HepG2 (cell line): Measurements from ENCODE around the gene DUS2. TPM values are rescaled to one million over a fixed set of nuclear protein-coding genes. Genes with fewer than 3 reads are reported as not detected.

ENCODE experiments used
- DPF2 ChIP-seq: sonication (generic); formaldehyde crosslinking; IDR thresholded peaks from 2 replicates; pipeline ENCODE4 v1.4.0; 2020; ENCODE audit warnings: mild to moderate bottlenecking, low read depth, missing genetic modification reagents, borderline replicate concordance
- FOSL2 ChIP-seq: sonication (generic); formaldehyde crosslinking; IDR thresholded peaks from 2 replicates; pipeline ENCODE4 v1.4.0; 2020; ENCODE audit warnings: missing genetic modification reagents
- FOXJ3 ChIP-seq: sonication (generic); formaldehyde crosslinking; IDR thresholded peaks from 2 replicates; pipeline ENCODE4 v1.4.0; 2020; ENCODE audit warnings: missing genetic modification reagents, mild to moderate bottlenecking, borderline replicate concordance
- HNF4G ChIP-seq, 2 experiments: sonication (generic) in 1 of 2; formaldehyde crosslinking in 1 of 2; IDR thresholded peaks; 2 replicates each; pipeline versions ENCODE4 v1.4.0 to v1.6.1; 2011 to 2020; ENCODE audit warnings: borderline replicate concordance in 2 of 2, low read depth in 2 of 2, mild to moderate bottlenecking in 2 of 2, low read length in 1 of 2, missing genetic modification reagents in 1 of 2, moderate library complexity in 1 of 2
- KDM6A ChIP-seq: IDR thresholded peaks from 2 replicates; pipeline ENCODE4 v1.6.1; 2016; ENCODE audit warnings: low read depth
- KMT2B ChIP-seq: IDR thresholded peaks from 2 replicates; pipeline ENCODE4 v1.6.1; 2016; ENCODE audit warnings: missing genetic modification reagents, missing compliant biosample characterization
- MIER3 ChIP-seq: IDR thresholded peaks from 2 replicates; pipeline ENCODE4 v1.6.1; 2016; ENCODE audit warnings: missing compliant biosample characterization, borderline replicate concordance
- MXI1 ChIP-seq: IDR thresholded peaks from 3 replicates; pipeline ENCODE4 v1.6.1; 2012; ENCODE audit warnings: low read depth, low read length, inconsistent platforms, borderline replicate concordance
- NCOR1 ChIP-seq: fragments of 200-600 bp; sonication (generic); IDR thresholded peaks from 2 replicates; pipeline ENCODE4 v1.7.0; 2017; ENCODE audit warnings: antibody characterized with exemption, low read length, borderline replicate concordance
- NR2F1 ChIP-seq, 2 experiments: fragments of 450-650 bp in 1 of 2; formaldehyde crosslinking in 1 of 2; IDR thresholded peaks; 2 replicates each; pipeline versions ENCODE4 v1.5.0 to v1.6.1; 2016 to 2020; ENCODE audit warnings: mild to moderate bottlenecking in 1 of 2, missing compliant biosample characterization in 1 of 2, missing genetic modification reagents in 1 of 2, moderate library complexity in 1 of 2
- PITX1 ChIP-seq: sonication (generic); formaldehyde crosslinking; IDR thresholded peaks from 2 replicates; pipeline ENCODE4 v1.5.1; 2020; ENCODE audit warnings: mild to moderate bottlenecking, missing genetic modification reagents
- POGZ ChIP-seq: sonication (generic); formaldehyde crosslinking; IDR thresholded peaks from 2 replicates; pipeline ENCODE4 v1.4.0; 2020; ENCODE audit warnings: mild to moderate bottlenecking, missing genetic modification reagents
- SP5 ChIP-seq: IDR thresholded peaks from 2 replicates; pipeline ENCODE4 v1.6.1; 2016; ENCODE audit warnings: low read depth, borderline replicate concordance
- TOE1 ChIP-seq: sonication (generic); formaldehyde crosslinking; IDR thresholded peaks from 2 replicates; pipeline ENCODE4 v1.4.0; 2020; ENCODE audit warnings: mild to moderate bottlenecking, missing genetic modification reagents
- ZEB1 ChIP-seq: IDR thresholded peaks from 2 replicates; pipeline ENCODE4 v1.6.1; 2012; ENCODE audit warnings: mild to moderate bottlenecking, low read depth, inconsistent platforms; ENCODE audit not compliant: insufficient replicate concordance
- ZNF501 ChIP-seq: sonication (generic); formaldehyde crosslinking; IDR thresholded peaks from 2 replicates; pipeline ENCODE4 v1.5.1; 2020; ENCODE audit warnings: mild to moderate bottlenecking, moderate library complexity, missing genetic modification reagents
- polyA plus RNA-seq, 8 experiments: library from polyadenylated mRNA; depleted of rRNA in 3 of 8; stranded (reverse) in 7 of 8; unstranded in 1 of 8; fragments of >200 nt; fragmentation: Illumina TruSeq in 4 of 8; extraction: Trizol in 4 of 8; gene quantifications; 2 replicates each; pipeline versions ENCODE4 v1.2.1 to v1.2.3, GENCODE V29; 2011 to 2016; ENCODE audit warnings: low read depth in 4 of 8, missing spikeins in 1 of 8, mixed read lengths in 1 of 8; ENCODE audit not compliant: insufficient read depth in 1 of 8
- total RNA-seq, 5 experiments: library from RNA; depleted of rRNA; stranded (reverse); fragments of >200 nt; fragmentation: Illumina TruSeq; extraction: Trizol; gene quantifications; 2 replicates each; pipeline ENCODE4 v1.2.3, GENCODE V29; 2016; ENCODE audit warnings: low read depth in 1 of 5
- TF ChIP-seq, protein P1 (sequence below): IDR thresholded peaks from 2 replicates; pipeline ENCODE4 v1.6.1; 2018; ENCODE audit warnings: missing genetic modification reagents
- TF ChIP-seq, protein P2 (sequence below): IDR thresholded peaks from 2 replicates; pipeline ENCODE4 v1.6.1; 2016; ENCODE audit warnings: low read depth, control low read depth
- TF ChIP-seq, protein P3 (sequence below): sonication (generic); formaldehyde crosslinking; IDR thresholded peaks from 2 replicates; pipeline ENCODE4 v1.4.0; 2020; ENCODE audit warnings: low read depth, mild to moderate bottlenecking, missing genetic modification reagents
- TF ChIP-seq, protein P4 (sequence below): sonication (generic); formaldehyde crosslinking; IDR thresholded peaks from 2 replicates; pipeline ENCODE4 v1.4.0; 2020; ENCODE audit warnings: missing genetic modification reagents, borderline replicate concordance
- TF ChIP-seq, protein P5 (sequence below): conservative IDR thresholded peaks from 2 replicates; pipeline ENCODE4 v1.6.1; 2018; ENCODE audit warnings: missing genetic modification reagents

Gene DUS2
- total and polyA plus RNA-seq, 2 of the 13 experiments (the other 11 are each of a cell fraction or from before 2014, with no cell fraction given), result 17.8 to 25.1 TPM

DNA sequence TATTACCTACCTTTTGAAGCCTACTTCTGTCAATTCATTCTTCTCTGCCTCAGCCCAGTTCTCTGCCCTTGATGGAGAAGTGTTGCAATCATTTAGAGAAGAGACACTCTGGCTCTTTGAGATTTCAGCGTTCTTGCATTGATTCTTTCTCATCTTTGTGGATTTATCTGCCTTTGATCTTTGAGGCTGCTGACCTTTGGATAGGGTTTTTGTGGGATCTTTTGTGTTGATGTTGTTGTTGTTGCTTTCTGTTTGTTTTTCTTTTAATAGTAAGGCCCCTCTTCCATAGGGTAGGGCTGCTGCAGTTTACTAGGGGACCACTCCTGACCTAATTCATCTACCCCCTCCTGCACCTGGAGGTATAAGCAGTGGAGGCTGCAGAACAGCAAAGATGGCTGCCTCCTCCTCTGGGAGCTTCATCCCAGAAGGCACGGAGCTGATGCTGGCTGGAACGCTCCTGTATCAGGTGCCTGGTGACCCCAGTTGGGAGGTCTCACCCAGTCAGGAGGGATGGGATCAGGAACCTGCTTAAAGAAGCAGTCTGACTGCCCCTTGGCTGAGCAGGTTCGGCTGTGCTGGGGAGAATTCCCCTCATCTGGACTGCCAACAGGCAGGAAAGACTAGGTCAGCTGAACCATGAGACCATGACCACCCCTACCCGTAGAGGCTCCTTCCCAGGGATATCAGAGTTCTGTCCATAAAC is 90.1 kb downstream of the DUS2 start (continued):
- TF ChIP-seq NCOR1, result peak; percentile 78; the same call in 1 of the 2 replicates
- peak; percentile 94 for TF ChIP-seq FOXJ3 (CRISPR knock-in tag)
- TF ChIP-seq FOSL2, result peak; percentile 62
- peak; percentile 94 for TF ChIP-seq DPF2 (CRISPR knock-in tag)
- peak; percentile 91 for TF ChIP-seq HNF4G (IDR thresholded peaks at IDR 0.05; ENCODE audit: borderline replicate concordance, low read depth, low read length)
- peak; percentile 85; the same call in 1 of the 2 replicates for TF ChIP-seq HNF4G (CRISPR knock-in tag; IDR thresholded peaks at IDR 0.05; ENCODE audit: borderline replicate concordance, low read depth)
- peak; percentile 52; the same call in 1 of the 2 replicates for TF ChIP-seq KMT2B (CRISPR knock-in tag)
- TF ChIP-seq, protein P1, sequence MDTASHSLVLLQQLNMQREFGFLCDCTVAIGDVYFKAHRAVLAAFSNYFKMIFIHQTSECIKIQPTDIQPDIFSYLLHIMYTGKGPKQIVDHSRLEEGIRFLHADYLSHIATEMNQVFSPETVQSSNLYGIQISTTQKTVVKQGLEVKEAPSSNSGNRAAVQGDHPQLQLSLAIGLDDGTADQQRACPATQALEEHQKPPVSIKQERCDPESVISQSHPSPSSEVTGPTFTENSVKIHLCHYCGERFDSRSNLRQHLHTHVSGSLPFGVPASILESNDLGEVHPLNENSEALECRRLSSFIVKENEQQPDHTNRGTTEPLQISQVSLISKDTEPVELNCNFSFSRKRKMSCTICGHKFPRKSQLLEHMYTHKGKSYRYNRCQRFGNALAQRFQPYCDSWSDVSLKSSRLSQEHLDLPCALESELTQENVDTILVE (CRISPR knock-in tag), result peak; percentile 92
- TF ChIP-seq, protein P2, sequence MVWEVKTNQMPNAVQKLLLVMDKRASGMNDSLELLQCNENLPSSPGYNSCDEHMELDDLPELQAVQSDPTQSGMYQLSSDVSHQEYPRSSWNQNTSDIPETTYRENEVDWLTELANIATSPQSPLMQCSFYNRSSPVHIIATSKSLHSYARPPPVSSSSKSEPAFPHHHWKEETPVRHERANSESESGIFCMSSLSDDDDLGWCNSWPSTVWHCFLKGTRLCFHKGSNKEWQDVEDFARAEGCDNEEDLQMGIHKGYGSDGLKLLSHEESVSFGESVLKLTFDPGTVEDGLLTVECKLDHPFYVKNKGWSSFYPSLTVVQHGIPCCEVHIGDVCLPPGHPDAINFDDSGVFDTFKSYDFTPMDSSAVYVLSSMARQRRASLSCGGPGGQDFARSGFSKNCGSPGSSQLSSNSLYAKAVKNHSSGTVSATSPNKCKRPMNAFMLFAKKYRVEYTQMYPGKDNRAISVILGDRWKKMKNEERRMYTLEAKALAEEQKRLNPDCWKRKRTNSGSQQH (CRISPR knock-in tag), result no peak
- TF ChIP-seq MXI1, result peak; percentile 55; the same call in 1 of the 3 replicates
- peak; percentile 65 for TF ChIP-seq SP5 (CRISPR knock-in tag)
- TF ChIP-seq POGZ (CRISPR knock-in tag), result peak; percentile 63; the same call in 1 of the 2 replicates
- peak; percentile 57 to 77; a peak in 3 of 4 replicates for TF ChIP-seq NR2F1 (CRISPR knock-in tag; IDR thresholded peaks at IDR 0.05)
- peak; percentile 96 for TF ChIP-seq PITX1 (CRISPR knock-in tag)
- TF ChIP-seq, protein P3, sequence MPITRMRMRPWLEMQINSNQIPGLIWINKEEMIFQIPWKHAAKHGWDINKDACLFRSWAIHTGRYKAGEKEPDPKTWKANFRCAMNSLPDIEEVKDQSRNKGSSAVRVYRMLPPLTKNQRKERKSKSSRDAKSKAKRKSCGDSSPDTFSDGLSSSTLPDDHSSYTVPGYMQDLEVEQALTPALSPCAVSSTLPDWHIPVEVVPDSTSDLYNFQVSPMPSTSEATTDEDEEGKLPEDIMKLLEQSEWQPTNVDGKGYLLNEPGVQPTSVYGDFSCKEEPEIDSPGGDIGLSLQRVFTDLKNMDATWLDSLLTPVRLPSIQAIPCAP (CRISPR knock-in tag), result no peak
- TF ChIP-seq MIER3, result peak; percentile 89; the same call in 1 of the 2 replicates
- TF ChIP-seq, protein P4, sequence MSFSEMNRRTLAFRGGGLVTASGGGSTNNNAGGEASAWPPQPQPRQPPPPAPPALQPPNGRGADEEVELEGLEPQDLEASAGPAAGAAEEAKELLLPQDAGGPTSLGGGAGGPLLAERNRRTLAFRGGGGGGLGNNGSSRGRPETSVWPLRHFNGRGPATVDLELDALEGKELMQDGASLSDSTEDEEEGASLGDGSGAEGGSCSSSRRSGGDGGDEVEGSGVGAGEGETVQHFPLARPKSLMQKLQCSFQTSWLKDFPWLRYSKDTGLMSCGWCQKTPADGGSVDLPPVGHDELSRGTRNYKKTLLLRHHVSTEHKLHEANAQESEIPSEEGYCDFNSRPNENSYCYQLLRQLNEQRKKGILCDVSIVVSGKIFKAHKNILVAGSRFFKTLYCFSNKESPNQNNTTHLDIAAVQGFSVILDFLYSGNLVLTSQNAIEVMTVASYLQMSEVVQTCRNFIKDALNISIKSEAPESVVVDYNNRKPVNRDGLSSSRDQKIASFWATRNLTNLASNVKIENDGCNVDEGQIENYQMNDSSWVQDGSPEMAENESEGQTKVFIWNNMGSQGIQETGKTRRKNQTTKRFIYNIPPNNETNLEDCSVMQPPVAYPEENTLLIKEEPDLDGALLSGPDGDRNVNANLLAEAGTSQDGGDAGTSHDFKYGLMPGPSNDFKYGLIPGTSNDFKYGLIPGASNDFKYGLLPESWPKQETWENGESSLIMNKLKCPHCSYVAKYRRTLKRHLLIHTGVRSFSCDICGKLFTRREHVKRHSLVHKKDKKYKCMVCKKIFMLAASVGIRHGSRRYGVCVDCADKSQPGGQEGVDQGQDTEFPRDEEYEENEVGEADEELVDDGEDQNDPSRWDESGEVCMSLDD (CRISPR knock-in tag), result no peak
- TF ChIP-seq ZEB1, result peak; percentile 17
- 0 out of 2 replicates have a peak, but pooled peaks have one; percentile 34 for TF ChIP-seq TOE1 (CRISPR knock-in tag)
- TF ChIP-seq, protein P5, sequence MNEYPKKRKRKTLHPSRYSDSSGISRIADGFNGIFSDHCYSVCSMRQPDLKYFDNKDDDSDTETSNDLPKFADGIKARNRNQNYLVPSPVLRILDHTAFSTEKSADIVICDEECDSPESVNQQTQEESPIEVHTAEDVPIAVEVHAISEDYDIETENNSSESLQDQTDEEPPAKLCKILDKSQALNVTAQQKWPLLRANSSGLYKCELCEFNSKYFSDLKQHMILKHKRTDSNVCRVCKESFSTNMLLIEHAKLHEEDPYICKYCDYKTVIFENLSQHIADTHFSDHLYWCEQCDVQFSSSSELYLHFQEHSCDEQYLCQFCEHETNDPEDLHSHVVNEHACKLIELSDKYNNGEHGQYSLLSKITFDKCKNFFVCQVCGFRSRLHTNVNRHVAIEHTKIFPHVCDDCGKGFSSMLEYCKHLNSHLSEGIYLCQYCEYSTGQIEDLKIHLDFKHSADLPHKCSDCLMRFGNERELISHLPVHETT (CRISPR knock-in tag), result peak; percentile 30; the same call in 1 of the 2 replicates
- TF ChIP-seq KDM6A, result peak; percentile 93
- TF ChIP-seq ZNF501 (CRISPR knock-in tag), result no peak; the same call in 1 of the 2 replicates
